Fibroblast of mammary gland (primary cell): ENCODE measurements around the gene OPA3.

Experiments
- DNase-seq: peaks from one replicate; pipeline ENCODE4 v3.0.0-alpha.2; 2010; ENCODE audit warnings: low read depth
- H3K4me3 ChIP-seq: 2 replicates; pipeline ENCODE4 v1.5.1; 2011; ENCODE audit warnings: low read depth, mild to moderate bottlenecking, low read length, moderate library complexity; ENCODE audit not compliant: control insufficient read depth
- TF ChIP-seq, protein P1 (sequence below): conservative IDR thresholded peaks from 2 replicates; pipeline ENCODE4 v1.5.1; 2011; ENCODE audit warnings: low read depth, low read length, inconsistent platforms; ENCODE audit not compliant: control insufficient read depth, insufficient read depth

OPA3 gene

DNA sequence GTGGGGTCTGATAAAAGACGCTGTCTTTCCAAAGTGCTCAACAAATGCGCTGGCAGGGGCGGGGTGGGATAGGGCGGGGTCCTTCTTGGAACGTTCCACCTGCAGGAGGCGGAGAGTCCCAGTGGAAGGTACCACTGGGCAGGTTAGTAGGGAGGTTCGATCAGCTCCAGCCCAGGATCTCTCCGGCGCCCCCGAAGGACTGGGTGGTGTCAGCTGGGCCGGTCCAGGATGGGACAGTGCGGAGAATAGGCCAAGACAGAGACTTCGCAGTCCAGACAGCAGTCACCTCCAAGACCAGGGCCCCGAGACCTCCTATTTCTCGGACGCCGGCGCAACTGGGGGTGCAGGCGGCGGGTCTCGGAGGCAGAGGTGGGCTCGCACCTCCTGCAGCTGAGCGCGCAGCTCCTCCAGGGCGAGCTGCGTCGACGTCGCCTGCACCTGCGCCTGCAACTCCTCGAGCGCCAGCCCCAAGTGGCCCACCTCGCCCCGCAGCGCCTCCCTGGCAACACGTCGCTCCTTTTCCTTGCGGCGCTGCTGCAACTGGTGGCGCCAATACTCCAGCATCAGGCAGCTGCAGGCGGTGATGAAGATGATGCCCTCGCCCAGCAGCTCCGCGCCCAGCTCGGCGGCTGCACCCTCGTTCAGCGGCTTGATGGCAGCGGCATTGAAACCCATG lies 55.7 kb downstream of the OPA3 start:
- no peak overlapping the region for H3K4me3 ChIP-seq
- peak; percentile 27 for DNase-seq
- TF ChIP-seq, protein P1, sequence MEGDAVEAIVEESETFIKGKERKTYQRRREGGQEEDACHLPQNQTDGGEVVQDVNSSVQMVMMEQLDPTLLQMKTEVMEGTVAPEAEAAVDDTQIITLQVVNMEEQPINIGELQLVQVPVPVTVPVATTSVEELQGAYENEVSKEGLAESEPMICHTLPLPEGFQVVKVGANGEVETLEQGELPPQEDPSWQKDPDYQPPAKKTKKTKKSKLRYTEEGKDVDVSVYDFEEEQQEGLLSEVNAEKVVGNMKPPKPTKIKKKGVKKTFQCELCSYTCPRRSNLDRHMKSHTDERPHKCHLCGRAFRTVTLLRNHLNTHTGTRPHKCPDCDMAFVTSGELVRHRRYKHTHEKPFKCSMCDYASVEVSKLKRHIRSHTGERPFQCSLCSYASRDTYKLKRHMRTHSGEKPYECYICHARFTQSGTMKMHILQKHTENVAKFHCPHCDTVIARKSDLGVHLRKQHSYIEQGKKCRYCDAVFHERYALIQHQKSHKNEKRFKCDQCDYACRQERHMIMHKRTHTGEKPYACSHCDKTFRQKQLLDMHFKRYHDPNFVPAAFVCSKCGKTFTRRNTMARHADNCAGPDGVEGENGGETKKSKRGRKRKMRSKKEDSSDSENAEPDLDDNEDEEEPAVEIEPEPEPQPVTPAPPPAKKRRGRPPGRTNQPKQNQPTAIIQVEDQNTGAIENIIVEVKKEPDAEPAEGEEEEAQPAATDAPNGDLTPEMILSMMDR: no peak

DNA sequence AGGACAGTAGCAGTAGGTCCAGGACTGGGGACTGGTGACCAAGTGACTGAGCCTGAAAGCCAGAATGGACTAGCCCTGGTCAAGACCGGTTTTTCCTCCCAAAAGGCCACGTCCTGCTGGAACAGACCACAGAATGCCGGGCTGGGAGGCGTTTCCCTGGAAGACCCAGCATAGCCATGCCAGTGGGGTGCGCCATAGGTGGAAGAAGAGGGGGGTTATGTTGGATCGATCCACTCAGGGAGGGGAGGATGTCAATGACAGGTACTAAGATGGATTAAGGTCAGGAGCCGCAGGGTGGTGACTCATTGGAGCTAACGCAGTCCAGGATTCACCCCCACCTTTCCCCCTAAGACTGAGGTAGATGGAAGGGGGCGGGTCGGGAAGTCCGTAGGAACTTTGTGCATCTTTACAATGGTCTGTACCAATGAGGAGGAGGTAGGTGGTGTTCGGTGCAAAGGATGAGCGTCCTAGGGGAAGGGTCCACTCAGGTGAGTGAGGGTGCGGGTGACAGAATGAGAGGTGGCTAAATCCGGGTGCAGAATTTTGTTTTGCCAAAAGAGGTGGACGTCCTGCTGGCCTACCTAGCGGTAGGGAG lies 56.4 kb downstream of the OPA3 start:
- TF ChIP-seq, protein P1: no peak
- peak; percentile 75 for DNase-seq
- no peak overlapping the region for H3K4me3 ChIP-seq

DNA sequence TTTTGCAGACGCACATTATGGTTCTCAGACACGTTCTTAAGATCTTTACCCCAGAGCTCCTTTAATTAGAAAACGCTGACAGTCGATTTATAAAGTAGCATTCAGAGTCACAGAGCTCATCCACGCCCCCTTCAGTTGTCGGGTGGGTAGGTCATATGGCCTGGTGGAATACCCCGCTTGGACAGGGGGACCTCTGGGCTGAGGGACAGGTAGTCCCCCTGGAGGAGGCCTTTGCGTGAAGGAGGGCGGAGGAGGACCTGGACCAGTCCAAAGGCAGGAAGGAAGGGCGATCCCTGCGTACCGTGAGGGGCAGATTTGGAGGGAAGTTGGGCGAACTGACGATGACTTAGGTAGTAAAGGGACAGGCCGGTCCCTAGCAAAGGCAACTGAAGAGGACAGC lies 56.9 kb downstream of the OPA3 start:
- no peak overlapping the region for H3K4me3 ChIP-seq
- TF ChIP-seq, protein P1: no peak
- DNase-seq: no peak

DNA sequence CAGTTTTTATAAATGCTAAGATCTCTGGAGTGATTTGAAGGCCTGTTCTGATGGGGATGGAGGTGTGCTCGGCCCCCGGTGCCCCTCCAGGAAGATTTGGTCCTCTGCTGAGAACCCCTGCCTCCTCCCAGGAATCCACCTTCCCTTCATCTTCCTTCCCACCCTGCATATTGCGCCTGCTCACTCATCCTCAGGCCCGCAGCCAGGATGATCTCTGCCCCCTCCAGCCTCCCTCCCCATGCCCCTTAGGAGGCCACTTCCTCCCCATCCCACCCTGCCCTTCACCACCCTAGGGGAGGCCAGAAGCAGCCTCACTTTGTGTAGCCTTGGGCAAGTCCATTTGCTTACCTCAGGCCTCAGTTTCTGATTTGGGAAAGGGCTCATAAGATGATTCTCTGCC lies 57.6 kb downstream of the OPA3 start:
- no peak overlapping the region for H3K4me3 ChIP-seq
- TF ChIP-seq, protein P1: no peak
- DNase-seq: no peak

DNA sequence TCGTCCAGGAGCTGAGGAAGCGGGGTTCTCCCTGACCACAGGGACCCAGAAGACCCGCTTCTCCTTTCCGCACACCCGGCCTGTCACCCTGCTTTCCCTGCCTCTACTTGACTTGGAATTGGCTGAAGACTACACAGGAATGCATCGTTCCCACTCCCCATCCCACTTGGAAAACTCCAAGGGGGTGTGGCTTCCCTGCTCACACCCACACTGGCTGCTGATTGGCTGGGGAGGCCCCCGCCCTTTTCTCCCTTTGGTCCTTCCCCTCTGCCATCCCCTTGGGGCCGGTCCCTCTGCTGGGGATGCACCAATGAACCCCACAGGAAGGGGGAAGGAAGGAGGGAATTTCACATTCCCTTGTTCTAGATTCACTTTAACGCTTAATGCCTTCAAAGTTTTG lies 58.5 kb downstream of the OPA3 start:
- TF ChIP-seq, protein P1: no peak
- peak; percentile 66 for DNase-seq

DNA sequence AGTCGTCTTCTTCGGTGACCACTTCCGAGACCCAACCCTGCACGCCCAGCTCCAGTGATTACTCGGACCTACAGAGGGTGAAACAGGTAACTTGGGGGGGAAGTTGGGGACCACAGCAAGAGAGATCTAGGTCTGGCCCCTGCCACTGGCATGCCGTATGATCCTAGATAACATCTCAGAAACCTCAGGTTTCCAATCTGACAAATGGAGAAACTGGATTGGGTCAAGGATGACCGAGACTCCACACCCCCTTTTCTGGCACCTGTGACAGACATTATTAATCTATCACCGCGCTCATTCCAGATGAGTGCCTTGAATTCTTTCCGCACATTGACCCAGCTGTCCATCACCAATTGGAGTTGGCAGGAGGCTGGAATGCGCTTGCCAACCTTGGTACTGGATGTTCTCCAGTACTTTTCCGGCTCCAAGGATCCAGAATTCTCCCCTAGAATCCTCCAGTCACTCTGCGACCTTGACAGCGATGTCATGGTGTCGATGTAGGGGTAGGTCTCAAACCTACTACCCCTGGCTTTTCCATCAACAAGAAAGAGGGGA lies 60.0 kb downstream of the OPA3 start:
- H3K4me3 ChIP-seq: no peak overlapping the region
- no peak for DNase-seq
- TF ChIP-seq, protein P1: no peak

More for the DNA sequence above, 58.5 kb downstream of the OPA3 start:
- H3K4me3 ChIP-seq: no peak overlapping the region
